HEK293 (cell line): Measurements from ENCODE around the gene SPNS2.

Source experiments
- CTCF ChIP-seq: fragments of 450-650 bp; formaldehyde crosslinking; IDR thresholded peaks from 2 replicates; pipeline ENCODE4 v1.5.1; 2016; ENCODE audit warnings: missing biosample characterization, missing genetic modification characterization
- GLIS2 ChIP-seq: fragments of 450-650 bp; formaldehyde crosslinking; IDR thresholded peaks from 2 replicates; pipeline ENCODE4 v1.5.1; 2016; ENCODE audit warnings: missing biosample characterization, missing genetic modification characterization
- RBAK ChIP-seq: fragments of 450-650 bp; formaldehyde crosslinking; IDR thresholded peaks from 2 replicates; pipeline ENCODE4 v1.5.1; 2016; ENCODE audit warnings: missing biosample characterization, missing genetic modification characterization
- REST ChIP-seq: fragments of 450-650 bp; formaldehyde crosslinking; IDR thresholded peaks from 2 replicates; pipeline ENCODE4 v1.5.1; 2016; ENCODE audit warnings: missing biosample characterization, missing genetic modification characterization
- ZBTB1 ChIP-seq: fragments of 450-650 bp; formaldehyde crosslinking; IDR thresholded peaks from 2 replicates; pipeline ENCODE4 v1.5.1; 2016; ENCODE audit warnings: missing biosample characterization, missing genetic modification characterization
- ZFP3 ChIP-seq: fragments of 450-650 bp; formaldehyde crosslinking; IDR thresholded peaks from 2 replicates; pipeline ENCODE4 v1.5.1; 2016; ENCODE audit warnings: low read depth, missing biosample characterization, missing genetic modification characterization
- ZFP41 ChIP-seq: fragments of 450-650 bp; formaldehyde crosslinking; IDR thresholded peaks from 2 replicates; pipeline ENCODE4 v1.5.1; 2016; ENCODE audit warnings: missing biosample characterization, missing genetic modification characterization, borderline replicate concordance
- ZSCAN4 ChIP-seq: fragments of 450-650 bp; formaldehyde crosslinking; IDR thresholded peaks from 2 replicates; pipeline ENCODE4 v1.5.1; 2017; ENCODE audit warnings: missing biosample characterization, missing genetic modification characterization
- ZSCAN5A ChIP-seq: fragments of 450-650 bp; formaldehyde crosslinking; IDR thresholded peaks from 2 replicates; pipeline ENCODE4 v1.5.1; 2016; ENCODE audit warnings: missing biosample characterization, missing genetic modification characterization

GRCh38 chr17:4572131-4572530, 73.5 kb downstream of the SPNS2 start:
- TF ChIP-seq ZFP3 (tag by site-specific recombination) (no peak), GLIS2 (tag by site-specific recombination) (no peak), CTCF (tag by site-specific recombination) (no peak), ZFP41 (no peak), ZBTB1 (tag by site-specific recombination) (no peak), RBAK (no peak), ZSCAN4 (tag by site-specific recombination) (no peak), REST (no peak), ZSCAN5A (no peak)
